ENCODE measurements around the gene LRMDA.

- TF ChIP-seq, protein P1, sequence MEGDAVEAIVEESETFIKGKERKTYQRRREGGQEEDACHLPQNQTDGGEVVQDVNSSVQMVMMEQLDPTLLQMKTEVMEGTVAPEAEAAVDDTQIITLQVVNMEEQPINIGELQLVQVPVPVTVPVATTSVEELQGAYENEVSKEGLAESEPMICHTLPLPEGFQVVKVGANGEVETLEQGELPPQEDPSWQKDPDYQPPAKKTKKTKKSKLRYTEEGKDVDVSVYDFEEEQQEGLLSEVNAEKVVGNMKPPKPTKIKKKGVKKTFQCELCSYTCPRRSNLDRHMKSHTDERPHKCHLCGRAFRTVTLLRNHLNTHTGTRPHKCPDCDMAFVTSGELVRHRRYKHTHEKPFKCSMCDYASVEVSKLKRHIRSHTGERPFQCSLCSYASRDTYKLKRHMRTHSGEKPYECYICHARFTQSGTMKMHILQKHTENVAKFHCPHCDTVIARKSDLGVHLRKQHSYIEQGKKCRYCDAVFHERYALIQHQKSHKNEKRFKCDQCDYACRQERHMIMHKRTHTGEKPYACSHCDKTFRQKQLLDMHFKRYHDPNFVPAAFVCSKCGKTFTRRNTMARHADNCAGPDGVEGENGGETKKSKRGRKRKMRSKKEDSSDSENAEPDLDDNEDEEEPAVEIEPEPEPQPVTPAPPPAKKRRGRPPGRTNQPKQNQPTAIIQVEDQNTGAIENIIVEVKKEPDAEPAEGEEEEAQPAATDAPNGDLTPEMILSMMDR (IDR thresholded peaks at IDR 0.05): no peak
- TF ChIP-seq POLR2A (IDR thresholded peaks at IDR 0.05): no peak
These were observed 473.3 kb downstream of the LRMDA start for GRCh38 chr10:75904499-75905283.
